AG04449 (cell line): ENCODE measurements around the gene COL6A1.

Experiments
- CTCF ChIA-PET: fragments of 350-600 bp; formaldehyde crosslinking; extraction: SDS; loops from one replicate; lab custom pipeline; 2021; ENCODE audit warnings: antibody characterized with exemption; lab: Yijun Ruan, JAX
- POLR2A ChIA-PET: fragments of 400-600, 350-600 bp; formaldehyde crosslinking; extraction: SDS; loops from one replicate; lab custom pipeline; 2020; ENCODE audit warnings: antibody characterized with exemption, inconsistent platforms; lab: Yijun Ruan, JAX
- DNase-seq: peaks from one replicate; pipeline ENCODE4 v3.0.0-alpha.2; 2010; ENCODE audit warnings: low read depth, low spot score
- H3K4me3 ChIP-seq: 2 replicates; pipeline ENCODE4 v1.5.1; 2011; ENCODE audit warnings: low read depth, mild to moderate bottlenecking, control low read depth, low read length
- CTCF ChIP-seq: IDR thresholded peaks from one replicate; pipeline ENCODE4 v1.5.1; 2011; ENCODE audit warnings: mild to moderate bottlenecking, moderate library complexity, low read length, control low read depth, inconsistent platforms; ENCODE audit not compliant: insufficient read depth; ENCODE audit errors: missing control alignments

Gene COL6A1

GRCh38 chr21:45944601-45945000, 37.0 kb upstream of the COL6A1 start:
- no peak for TF ChIP-seq CTCF
- DNase-seq: no peak
- POLR2A ChIA-PET: no interaction called here
- H3K4me3 ChIP-seq: no peak overlapping the region
- CTCF ChIA-PET: no interaction called here

- no peak for DNase-seq
- no peak overlapping the region for H3K4me3 ChIP-seq
- ChIA-PET CTCF (interaction anchor here (0.8 to 1.2 kb wide), 2 partner anchors 9 to 22 kb away, joined by 3 read pairs; no protein-coding TSS in a partner anchor), POLR2A (no interaction called here)
- TF ChIP-seq CTCF: no peak
Measured at GRCh38 chr21:45945066-45945867, 36.3 kb upstream of the COL6A1 start.

GRCh38 chr21:45945868-45946210, 35.7 kb upstream of the COL6A1 start:
- no peak overlapping the region for H3K4me3 ChIP-seq
- TF ChIP-seq CTCF: no peak
- DNase-seq: no peak
- CTCF ChIA-PET: interaction anchor here (0.8 to 1.2 kb wide), 2 partner anchors 8 to 23 kb away, joined by 3 read pairs; no protein-coding TSS in a partner anchor
- POLR2A ChIA-PET: no interaction called here

GRCh38 chr21:45947296-45947695, 34.3 kb upstream of the COL6A1 start:
- POLR2A ChIA-PET: no interaction called here
- TF ChIP-seq CTCF: no peak
- CTCF ChIA-PET: no interaction called here
- DNase-seq: no peak
- H3K4me3 ChIP-seq: no peak overlapping the region

- DNase-seq: no peak
- ChIA-PET POLR2A (no interaction called here), CTCF (interaction anchor here (1.3 kb wide), 1 partner anchor 11 kb away, joined by 3 read pairs; no protein-coding TSS in a partner anchor)
- H3K4me3 ChIP-seq: no peak overlapping the region
- TF ChIP-seq CTCF: no peak
Measured at GRCh38 chr21:45947716-45948255, 33.8 kb upstream of the COL6A1 start.

GRCh38 chr21:45948576-45949141, 32.9 kb upstream of the COL6A1 start:
- POLR2A ChIA-PET: no interaction called here
- H3K4me3 ChIP-seq: no peak overlapping the region
- no peak for DNase-seq
- no peak for TF ChIP-seq CTCF
- CTCF ChIA-PET: interaction anchor here (1.2 to 1.3 kb wide), 2 partner anchors 10 to 12 kb away, joined by 3 read pairs; no protein-coding TSS in a partner anchor
